ENCODE data around the gene GPR143.

GRCh38 chrX:9676738-9677097 lies 88.9 kb downstream of the GPR143 start:
- TF ChIP-seq CTCF (IDR thresholded peaks at IDR 0.05) (no peak), POLR2AphosphoS5 (IDR thresholded peaks at IDR 0.05) (no peak), POLR2A (IDR thresholded peaks at IDR 0.05) (no peak)
